Right lobe of liver (tissue), 4 donors: ENCODE results near the gene COL9A1.

ENCODE experiments used
- POLR2A ChIP-seq: fragments of 450-650 bp; IDR thresholded peaks from one replicate; pipeline ENCODE4 v1.6.1; 2017; ENCODE audit warnings: antibody characterized with exemption, mild to moderate bottlenecking
- TF ChIP-seq, protein P1 (sequence below), 4 donors: fragments of 200-600 bp in 3 of 4; fragments of 450-650 bp in 1 of 4; IDR thresholded peaks; one replicate each; pipeline versions ENCODE4 v1.5.1 to v1.8.0; 2016 to 2022; ENCODE audit warnings: antibody characterized with exemption in 4 of 4, mild to moderate bottlenecking in 2 of 4
- donor health status: DM: no; HTN: no; CAD: no.
- donor health status: DM: no; HTN: no; CAD: no.
- donor health status: DM: no; HTN: yes; CAD: no.

DNA sequence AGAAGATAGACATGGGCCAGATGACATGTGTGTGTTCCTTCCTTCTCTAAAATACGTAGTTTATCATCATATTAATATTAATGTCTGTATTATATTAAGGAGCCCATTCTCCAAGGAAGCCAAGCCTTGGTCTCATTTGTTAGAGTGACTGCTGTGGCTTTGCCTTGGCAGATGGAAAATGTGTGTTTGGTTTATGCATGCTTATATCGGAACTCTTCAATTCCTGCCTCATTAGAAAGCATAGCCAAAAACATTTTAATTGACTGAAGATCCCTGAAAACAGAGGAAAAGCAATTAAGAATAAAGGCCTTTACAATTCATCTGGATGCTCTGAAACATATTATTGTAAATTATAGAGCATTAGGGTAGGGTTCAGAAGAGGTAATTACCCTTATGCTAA is 106.4 kb downstream of the COL9A1 start:
- TF ChIP-seq, protein P1, sequence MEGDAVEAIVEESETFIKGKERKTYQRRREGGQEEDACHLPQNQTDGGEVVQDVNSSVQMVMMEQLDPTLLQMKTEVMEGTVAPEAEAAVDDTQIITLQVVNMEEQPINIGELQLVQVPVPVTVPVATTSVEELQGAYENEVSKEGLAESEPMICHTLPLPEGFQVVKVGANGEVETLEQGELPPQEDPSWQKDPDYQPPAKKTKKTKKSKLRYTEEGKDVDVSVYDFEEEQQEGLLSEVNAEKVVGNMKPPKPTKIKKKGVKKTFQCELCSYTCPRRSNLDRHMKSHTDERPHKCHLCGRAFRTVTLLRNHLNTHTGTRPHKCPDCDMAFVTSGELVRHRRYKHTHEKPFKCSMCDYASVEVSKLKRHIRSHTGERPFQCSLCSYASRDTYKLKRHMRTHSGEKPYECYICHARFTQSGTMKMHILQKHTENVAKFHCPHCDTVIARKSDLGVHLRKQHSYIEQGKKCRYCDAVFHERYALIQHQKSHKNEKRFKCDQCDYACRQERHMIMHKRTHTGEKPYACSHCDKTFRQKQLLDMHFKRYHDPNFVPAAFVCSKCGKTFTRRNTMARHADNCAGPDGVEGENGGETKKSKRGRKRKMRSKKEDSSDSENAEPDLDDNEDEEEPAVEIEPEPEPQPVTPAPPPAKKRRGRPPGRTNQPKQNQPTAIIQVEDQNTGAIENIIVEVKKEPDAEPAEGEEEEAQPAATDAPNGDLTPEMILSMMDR (IDR thresholded peaks at IDR 0.05): no peak
- no peak for TF ChIP-seq POLR2A
